ENCODE measurements around the gene DCLK2.

GRCh38 chr4:150240011-150240410 is 161.8 kb downstream of the DCLK2 start:
- no peak for TF ChIP-seq CTCF (conservative IDR thresholded peaks at IDR 0.05; ENCODE audit: low read depth, low read length)
- TF ChIP-seq EZH2 (IDR thresholded peaks at IDR 0.05; ENCODE audit: low read length, unreplicated experiment), result no peak
- TF ChIP-seq EZH2phosphoT487 (IDR thresholded peaks at IDR 0.05; ENCODE audit: borderline replicate concordance, low read length), result no peak
